Ascending aorta (tissue), 2 donors: ENCODE data around the gene PTPN1. TPM values are rescaled to one million over a fixed set of nuclear protein-coding genes. Genes with fewer than 3 reads are reported as not detected.

Source experiments
- DNase-seq, 2 donors: peaks; one replicate each; pipeline ENCODE4 v3.0.0-alpha.2; 2019; ENCODE audit warnings: low spot score in 2 of 2
- H3K27ac ChIP-seq, 2 donors: fragments of 200-600 bp; sonication (generic); one replicate each; pipeline ENCODE4 v1.5.1; 2016 to 2017; ENCODE audit warnings: mild to moderate bottlenecking in 1 of 2
- H3K27me3 ChIP-seq: fragments of 200-600 bp; sonication (generic); one replicate; pipeline ENCODE4 v1.5.1; 2017
- H3K36me3 ChIP-seq, 2 donors: fragments of 200-600 bp; sonication (generic); one replicate each; pipeline ENCODE4 v1.5.1; 2016
- H3K4me1 ChIP-seq, 2 donors: fragments of 200-600 bp; sonication (generic); one replicate each; pipeline ENCODE4 v1.5.1; 2016 to 2017; ENCODE audit warnings: mild to moderate bottlenecking in 1 of 2
- H3K4me3 ChIP-seq, 2 donors: fragments of 200-600 bp; sonication (generic); one replicate each; pipeline ENCODE4 v1.5.1; 2016 to 2017; ENCODE audit warnings: mild to moderate bottlenecking in 1 of 2
- H3K9me3 ChIP-seq, 2 donors: fragments of 200-600 bp; sonication (generic); one replicate each; pipeline ENCODE4 v1.5.1; 2016
- intact Hi-C: fragments of 100-400 bp; cut with DNase I; formaldehyde crosslinking; loops from one replicate; pipeline ENCODE4 v1.15.1; 2023
- total RNA-seq: library from RNA; depleted of rRNA; stranded (reverse); fragments of >200 nt; gene quantifications from one replicate; pipeline ENCODE4 v1.1.0, GENCODE V29; 2016
- TF ChIP-seq, protein P1 (sequence below), 3 experiments: fragments of 200-600 bp in 2 of 3; fragments of 450-650 bp in 1 of 3; sonication (generic) in 2 of 3; IDR thresholded peaks; one replicate each; pipeline ENCODE4 v1.5.1; 2016 to 2019; ENCODE audit warnings: antibody characterized with exemption in 3 of 3, mild to moderate bottlenecking in 1 of 3, moderate library complexity in 1 of 3

PTPN1 gene
- total RNA-seq, 1 donor from 2014 or later: 30.2 TPM

DNA sequence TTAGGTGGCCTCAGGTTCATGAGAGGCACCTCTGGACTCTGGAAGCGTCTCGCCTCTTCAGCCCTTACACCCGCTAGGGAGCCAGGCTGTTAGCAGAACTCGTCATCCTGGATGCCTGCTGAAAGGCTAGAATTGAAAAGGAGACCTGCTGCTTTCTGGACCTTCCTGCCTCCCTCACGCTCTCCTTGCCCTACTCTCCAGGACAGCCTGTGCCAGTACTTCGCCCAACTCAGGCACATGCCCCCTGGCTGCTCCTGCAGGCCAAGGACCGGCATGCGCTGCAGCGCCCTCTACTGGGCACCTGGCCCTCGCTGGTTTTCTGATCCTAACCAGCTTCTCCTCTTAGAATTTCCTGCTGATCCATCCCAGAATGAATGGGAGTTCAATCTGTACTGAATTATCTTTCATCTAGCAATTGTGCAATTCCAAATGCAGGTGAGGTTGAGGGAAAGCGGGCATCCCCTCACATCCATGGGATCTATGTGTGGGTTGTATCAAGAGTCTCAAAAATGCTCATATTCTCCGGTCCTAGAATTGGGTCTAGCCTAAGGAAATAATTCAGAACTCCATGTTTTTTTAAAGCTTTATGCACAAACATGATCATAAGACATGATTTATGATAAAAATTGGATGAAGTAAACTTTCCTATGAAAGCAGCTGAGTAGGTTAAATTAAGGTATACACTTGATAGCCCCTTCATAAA lies 78.0 kb downstream of the PTPN1 start:
- intact Hi-C loops: loop anchor here (2.0 kb wide), 1 partner anchor 157 kb away; no protein-coding TSS in a partner anchor
- no peak overlapping the region for H3K27ac ChIP-seq

DNA sequence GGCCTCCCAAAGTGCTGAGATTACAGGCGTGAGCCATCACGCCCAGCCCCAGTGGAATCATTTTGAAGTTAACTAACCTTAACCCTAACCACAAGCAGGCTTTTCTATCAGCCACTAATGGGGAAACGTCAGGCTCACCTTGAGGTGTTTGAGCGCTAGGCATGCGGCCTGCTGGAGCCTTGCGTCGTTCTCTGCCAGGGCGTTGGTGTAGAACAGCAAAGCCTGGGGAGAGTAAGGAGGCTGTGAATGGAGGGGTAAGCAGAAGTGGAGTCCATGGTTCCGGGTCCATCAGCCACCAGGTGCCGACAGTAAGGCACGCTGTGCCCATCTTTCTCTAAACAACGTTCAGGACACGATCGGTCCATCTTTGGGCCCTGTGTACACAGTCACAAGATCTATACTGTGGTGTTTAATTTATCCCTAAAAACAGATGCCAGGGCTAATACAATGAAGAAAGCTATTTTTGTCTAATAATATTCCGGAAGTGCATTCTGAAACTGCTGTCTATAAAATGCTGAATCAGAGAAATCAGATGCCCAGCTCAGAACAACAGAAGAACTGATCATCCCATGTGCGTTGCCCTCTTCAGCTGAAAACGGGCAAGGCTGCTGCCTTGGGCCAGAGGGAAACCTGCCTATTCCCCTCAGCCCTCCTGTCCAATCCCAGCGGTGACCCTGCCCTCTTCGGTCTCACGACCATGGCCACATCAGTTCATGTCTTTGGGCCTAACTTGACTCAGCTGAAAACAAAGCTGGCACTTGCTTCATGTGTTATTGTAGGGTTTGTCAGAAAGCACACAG lies 79.6 kb downstream of the PTPN1 start:
- intact Hi-C loops: loop anchor here (2.0 kb wide), 1 partner anchor 155 kb away; no protein-coding TSS in a partner anchor
- DNase-seq: no peak
- no peak overlapping the region for H3K27ac ChIP-seq
- no peak overlapping the region for H3K4me3 ChIP-seq
- no peaks in the 10 kb centered on the region for H3K9me3 ChIP-seq
- peaks cover 0 to 4% of the 10 kb centered on the region in 2 donors for H3K4me1 ChIP-seq
- no peaks in the 10 kb centered on the region for H3K27me3 ChIP-seq
- TF ChIP-seq, protein P1, sequence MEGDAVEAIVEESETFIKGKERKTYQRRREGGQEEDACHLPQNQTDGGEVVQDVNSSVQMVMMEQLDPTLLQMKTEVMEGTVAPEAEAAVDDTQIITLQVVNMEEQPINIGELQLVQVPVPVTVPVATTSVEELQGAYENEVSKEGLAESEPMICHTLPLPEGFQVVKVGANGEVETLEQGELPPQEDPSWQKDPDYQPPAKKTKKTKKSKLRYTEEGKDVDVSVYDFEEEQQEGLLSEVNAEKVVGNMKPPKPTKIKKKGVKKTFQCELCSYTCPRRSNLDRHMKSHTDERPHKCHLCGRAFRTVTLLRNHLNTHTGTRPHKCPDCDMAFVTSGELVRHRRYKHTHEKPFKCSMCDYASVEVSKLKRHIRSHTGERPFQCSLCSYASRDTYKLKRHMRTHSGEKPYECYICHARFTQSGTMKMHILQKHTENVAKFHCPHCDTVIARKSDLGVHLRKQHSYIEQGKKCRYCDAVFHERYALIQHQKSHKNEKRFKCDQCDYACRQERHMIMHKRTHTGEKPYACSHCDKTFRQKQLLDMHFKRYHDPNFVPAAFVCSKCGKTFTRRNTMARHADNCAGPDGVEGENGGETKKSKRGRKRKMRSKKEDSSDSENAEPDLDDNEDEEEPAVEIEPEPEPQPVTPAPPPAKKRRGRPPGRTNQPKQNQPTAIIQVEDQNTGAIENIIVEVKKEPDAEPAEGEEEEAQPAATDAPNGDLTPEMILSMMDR (IDR thresholded peaks at IDR 0.05): no peak
- peaks cover 23 to 32% of the 10 kb centered on the region in 2 donors for H3K36me3 ChIP-seq

More for the DNA sequence above, 78.0 kb downstream of the PTPN1 start:
- H3K36me3 ChIP-seq: peaks cover 31 to 48% of the 10 kb centered on the region in 2 donors
- no peak overlapping the region for H3K4me3 ChIP-seq
- no peaks in the 10 kb centered on the region for H3K9me3 ChIP-seq
- TF ChIP-seq, protein P1 (IDR thresholded peaks at IDR 0.05): peak; percentile 77 to 93 (median 87)
- H3K4me1 ChIP-seq: peaks cover 0 to 4% of the 10 kb centered on the region in 2 donors
- H3K27me3 ChIP-seq: no peaks in the 10 kb centered on the region
- peak in 1 of 2 donors; percentile 82 for DNase-seq

DNA sequence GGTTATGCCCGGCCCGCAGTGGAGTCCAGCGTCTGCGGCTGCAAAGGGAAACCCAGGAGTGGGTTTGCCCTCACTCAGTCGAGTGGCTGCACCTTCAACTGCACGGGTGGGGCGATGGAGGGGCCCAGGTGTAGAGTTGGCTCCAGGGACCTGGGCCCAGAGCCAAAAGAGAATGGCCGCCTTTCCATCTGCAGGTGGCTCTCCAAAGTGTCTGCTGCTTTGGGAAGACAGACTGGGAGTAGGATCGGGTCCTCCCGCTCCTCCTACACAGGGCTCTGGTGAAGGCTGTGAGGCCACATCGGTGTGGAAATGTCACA lies 80.1 kb downstream of the PTPN1 start:
- H3K27ac ChIP-seq: no peak overlapping the region
- H3K36me3 ChIP-seq: peaks cover 21 to 27% of the 10 kb centered on the region in 2 donors
- no peak for DNase-seq

DNA sequence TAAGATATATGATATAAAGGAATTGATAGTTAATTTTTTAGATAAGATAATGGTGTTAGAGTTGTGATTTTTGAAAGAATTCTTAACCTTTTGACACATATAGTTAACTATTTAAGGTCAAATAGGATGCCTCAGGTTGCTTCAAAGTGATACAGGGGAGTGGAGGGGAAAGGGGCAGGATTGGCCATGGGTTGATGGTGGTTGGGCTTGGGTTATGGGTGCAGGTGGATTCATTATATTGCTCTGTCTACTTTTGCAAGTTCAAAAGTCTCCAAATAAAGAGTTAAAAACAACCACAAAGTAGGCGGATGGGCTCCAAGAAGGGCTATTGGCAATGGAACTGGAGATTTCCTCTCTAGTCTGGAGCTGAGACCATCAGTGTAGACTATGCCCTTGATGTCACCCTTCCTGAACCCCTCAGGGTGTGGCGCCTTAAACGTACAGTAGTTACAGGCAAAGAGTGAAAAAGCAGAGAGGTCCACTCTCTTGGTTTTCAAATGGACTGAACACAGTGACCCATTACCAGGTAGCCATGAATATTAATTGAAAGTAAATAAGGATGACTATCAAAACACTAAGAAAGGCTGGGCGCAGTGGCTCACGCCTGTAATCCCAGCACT lies 81.2 kb downstream of the PTPN1 start:
- TF ChIP-seq, protein P1 (IDR thresholded peaks at IDR 0.05): no peak
- DNase-seq: no peak
- intact Hi-C loops: no loop called here

More for the DNA sequence above, 80.1 kb downstream of the PTPN1 start:
- peaks cover 0 to 4% of the 10 kb centered on the region in 2 donors for H3K4me1 ChIP-seq
- no peaks in the 10 kb centered on the region for H3K27me3 ChIP-seq
- TF ChIP-seq, protein P1 (IDR thresholded peaks at IDR 0.05): no peak
- intact Hi-C loops: no loop called here
- H3K4me3 ChIP-seq: no peak overlapping the region
- no peaks in the 10 kb centered on the region for H3K9me3 ChIP-seq

DNA sequence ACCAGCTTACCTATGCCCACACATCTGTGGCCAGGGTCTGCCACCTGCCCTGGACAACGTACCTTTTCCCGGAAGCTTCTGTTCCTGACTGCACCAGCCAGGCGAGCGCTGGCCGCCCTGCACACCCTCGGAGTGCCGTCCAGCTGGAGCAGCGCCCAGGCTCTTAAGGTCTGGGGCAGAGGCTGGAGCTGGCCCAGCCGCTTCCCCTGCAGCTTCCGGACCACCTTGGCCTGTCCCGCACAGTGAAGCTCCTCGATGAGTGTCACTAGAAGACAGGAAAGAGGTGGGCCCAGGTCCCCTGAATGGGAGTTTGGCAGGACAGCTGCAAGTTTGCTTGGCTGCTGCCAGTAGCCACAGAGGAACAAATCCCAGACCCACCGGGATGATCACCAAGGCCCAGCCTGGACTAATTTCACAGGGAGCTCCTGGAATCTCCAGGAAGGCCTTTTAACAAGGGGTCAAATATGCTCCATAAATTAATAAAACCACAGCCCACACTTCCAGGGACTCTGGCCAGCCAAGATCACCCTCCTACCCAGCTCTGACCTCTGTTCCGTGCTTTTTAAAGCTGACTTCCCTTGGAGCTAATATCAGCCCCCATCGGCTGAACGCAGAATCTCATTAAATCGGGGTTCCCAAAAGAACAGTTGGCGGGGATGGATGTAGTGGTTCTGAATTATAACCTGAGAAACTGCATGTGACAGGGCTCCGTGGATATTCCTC lies 82.3 kb downstream of the PTPN1 start:
- Histone ChIP-seq H3K4me3 (no peak overlapping the region), H3K9me3 (no peaks in the 10 kb centered on the region), H3K27me3 (no peaks in the 10 kb centered on the region), H3K4me1 (peaks cover 0 to 4% of the 10 kb centered on the region in 2 donors), H3K36me3 (peaks cover 2 to 5% of the 10 kb centered on the region in 2 donors), H3K27ac (no peak overlapping the region)
- intact Hi-C loops: no loop called here
- DNase-seq: peak in 1 of 2 donors; percentile 55
- TF ChIP-seq, protein P1 (IDR thresholded peaks at IDR 0.05): no peak

More for the DNA sequence above, 81.2 kb downstream of the PTPN1 start:
- Histone ChIP-seq H3K4me3 (no peak overlapping the region), H3K27me3 (no peaks in the 10 kb centered on the region), H3K4me1 (peaks cover 0 to 4% of the 10 kb centered on the region in 2 donors), H3K36me3 (peaks cover 12 to 16% of the 10 kb centered on the region in 2 donors), H3K9me3 (no peaks in the 10 kb centered on the region), H3K27ac (no peak overlapping the region)
